ENCODE data around the gene SLC37A1.

The SLC37A1 gene

GRCh38 chr21:42570362-42570761, 56.7 kb downstream of the SLC37A1 start:
- no peak overlapping the region for H3K4me3 ChIP-seq (ENCODE audit: low read length, poor library complexity, severe bottlenecking)
- no peak overlapping the region for H3K9ac ChIP-seq (ENCODE audit: low read depth, low read length, poor library complexity, severe bottlenecking)
- no peaks in the 10 kb centered on the region for H4K20me1 ChIP-seq (ENCODE audit: insufficient read depth, low read length, poor library complexity, severe bottlenecking)
- H2AFZ ChIP-seq (ENCODE audit: low read length): no peak overlapping the region
- TF ChIP-seq CTCF (conservative IDR thresholded peaks at IDR 0.05; ENCODE audit: low read length) (no peak), EZH2phosphoT487 (IDR thresholded peaks at IDR 0.05; ENCODE audit: borderline replicate concordance) (no peak)
- no peaks in the 10 kb centered on the region for H3K27me3 ChIP-seq (ENCODE audit: insufficient read depth, low read length, poor library complexity, severe bottlenecking)
- no peaks in the 10 kb centered on the region for H3K9me2 ChIP-seq (replicated peaks; ENCODE audit: low read depth, low read length)
- no peaks in the 10 kb centered on the region for H3F3A ChIP-seq (ENCODE audit: low read depth)
- H3K36me3 ChIP-seq (ENCODE audit: insufficient read depth, low read length): peaks cover 90% of the 10 kb centered on the region; the same call in 1 of the 2 replicates
- no peaks in the 10 kb centered on the region for H3K4me1 ChIP-seq (ENCODE audit: insufficient read depth, low read length, poor library complexity, severe bottlenecking)
- no peak overlapping the region for H3K4me2 ChIP-seq (ENCODE audit: low read depth, low read length, poor library complexity, severe bottlenecking)
- no peaks in the 10 kb centered on the region for H3K9me3 ChIP-seq (ENCODE audit: insufficient read depth, low read depth, low read length)
- H3K79me2 ChIP-seq (ENCODE audit: insufficient read depth, low read length): no peaks in the 10 kb centered on the region

- Histone ChIP-seq H3K27me3 (ENCODE audit: insufficient read depth, low read length, poor library complexity, severe bottlenecking) (no peaks in the 10 kb centered on the region), H3F3A (ENCODE audit: low read depth) (no peaks in the 10 kb centered on the region), H3K36me3 (ENCODE audit: insufficient read depth, low read length) (peaks cover 90% of the 10 kb centered on the region), H2AFZ (ENCODE audit: low read length) (no peak overlapping the region), H3K9me2 (replicated peaks; ENCODE audit: low read depth, low read length) (no peaks in the 10 kb centered on the region), H3K9ac (ENCODE audit: low read depth, low read length, poor library complexity, severe bottlenecking) (no peak overlapping the region), H3K79me2 (ENCODE audit: insufficient read depth, low read length) (no peaks in the 10 kb centered on the region), H3K4me3 (ENCODE audit: low read length, poor library complexity, severe bottlenecking) (no peak overlapping the region), H4K20me1 (ENCODE audit: insufficient read depth, low read length, poor library complexity, severe bottlenecking) (no peaks in the 10 kb centered on the region), H3K4me2 (ENCODE audit: low read depth, low read length, poor library complexity, severe bottlenecking) (no peak overlapping the region), H3K9me3 (ENCODE audit: insufficient read depth, low read depth, low read length) (no peaks in the 10 kb centered on the region), H3K4me1 (ENCODE audit: insufficient read depth, low read length, poor library complexity, severe bottlenecking) (no peaks in the 10 kb centered on the region)
- TF ChIP-seq EZH2phosphoT487 (IDR thresholded peaks at IDR 0.05; ENCODE audit: borderline replicate concordance) (no peak), CTCF (conservative IDR thresholded peaks at IDR 0.05; ENCODE audit: low read length) (no peak)
These were observed 57.3 kb downstream of the SLC37A1 start for GRCh38 chr21:42570841-42571387.

GRCh38 chr21:42571391-42572150, 57.9 kb downstream of the SLC37A1 start:
- Histone ChIP-seq H2AFZ (ENCODE audit: low read length) (no peak overlapping the region), H3K36me3 (ENCODE audit: insufficient read depth, low read length) (peaks cover 93% of the 10 kb centered on the region), H3K79me2 (ENCODE audit: insufficient read depth, low read length) (no peaks in the 10 kb centered on the region), H3K4me2 (ENCODE audit: low read depth, low read length, poor library complexity, severe bottlenecking) (no peak overlapping the region), H3K4me3 (ENCODE audit: low read length, poor library complexity, severe bottlenecking) (no peak overlapping the region), H3K9me2 (replicated peaks; ENCODE audit: low read depth, low read length) (no peaks in the 10 kb centered on the region), H3F3A (ENCODE audit: low read depth) (no peaks in the 10 kb centered on the region), H3K9ac (ENCODE audit: low read depth, low read length, poor library complexity, severe bottlenecking) (no peak overlapping the region), H3K27me3 (ENCODE audit: insufficient read depth, low read length, poor library complexity, severe bottlenecking) (no peaks in the 10 kb centered on the region), H3K9me3 (ENCODE audit: insufficient read depth, low read depth, low read length) (peaks cover 3% of the 10 kb centered on the region; the same call in 1 of the 2 replicates), H4K20me1 (ENCODE audit: insufficient read depth, low read length, poor library complexity, severe bottlenecking) (no peaks in the 10 kb centered on the region), H3K4me1 (ENCODE audit: insufficient read depth, low read length, poor library complexity, severe bottlenecking) (no peaks in the 10 kb centered on the region)
- TF ChIP-seq CTCF (conservative IDR thresholded peaks at IDR 0.05; ENCODE audit: low read length) (no peak), EZH2phosphoT487 (IDR thresholded peaks at IDR 0.05; ENCODE audit: borderline replicate concordance) (no peak)

Measured in Loucy (cell line).